ENCODE results near the gene CCL25. TPM values are rescaled to one million over a fixed set of nuclear protein-coding genes. Genes with fewer than 3 reads are reported as not detected.
A peak's percentile ranks its signal among the peaks of the same experiment; 100 is the strongest.

Gene CCL25
- total and polyA plus RNA-seq, 9 of the 15 experiments (the other 6 are each of a cell fraction or from before 2014, with no cell fraction given): 0.15 TPM; not detected in 8

- TF ChIP-seq ZBTB9 (CRISPR knock-in tag; IDR thresholded peaks at IDR 0.05) (no peak), NFATC3 (IDR thresholded peaks at IDR 0.05) (no peak), ZNF655 (CRISPR knock-in tag; IDR thresholded peaks at IDR 0.05) (no peak), E4F1 (CRISPR knock-in tag; IDR thresholded peaks at IDR 0.05; ENCODE audit: borderline replicate concordance) (no peak), IFI16 (CRISPR knock-in tag; IDR thresholded peaks at IDR 0.05) (no peak), ZNF280B (CRISPR knock-in tag; IDR thresholded peaks at IDR 0.05) (no peak), ATF6 (CRISPR knock-in tag; IDR thresholded peaks at IDR 0.05) (no peak), POLR2G (IDR thresholded peaks at IDR 0.05; ENCODE audit: low read depth, low read length) (no peak), FOXK2 (conservative IDR thresholded peaks at IDR 0.05 in 1 of 2, IDR thresholded peaks at IDR 0.05 in 1 of 2; ENCODE audit: low read depth in 2 of 2) (no peak), EGR1 (conservative IDR thresholded peaks at IDR 0.05) (no peak), BRD9 (IDR thresholded peaks at IDR 0.05; ENCODE audit: low read depth, partially characterized antibody) (peak; percentile 71), ZNF507 (tag; conservative IDR thresholded peaks at IDR 0.05) (no peak), ZNF766 (CRISPR knock-in tag; conservative IDR thresholded peaks at IDR 0.05) (no peak)
Observed at GRCh38 chr19:8075158-8076074, 22.9 kb downstream of the CCL25 start (continued).
